Activated T-cell treated with anti-CD3 and anti-CD28 coated beads, Interleukin-2, amount 50 U/mL, for 24 hours (primary cell): ENCODE measurements around the gene FBXO28.

Source experiments
- DNase-seq: peaks from one replicate; pipeline ENCODE4 v3.0.0-alpha.2; 2020
- H3K27ac Mint-ChIP-seq: 2 replicates; pipeline ENCODE4 v1.8.0; 2020; ENCODE audit warnings: mild to moderate bottlenecking, mixed read lengths
- H3K27me3 Mint-ChIP-seq: 2 replicates; pipeline ENCODE4 v1.8.0; 2020; ENCODE audit warnings: mixed read lengths
- H3K36me3 Mint-ChIP-seq: 2 replicates; pipeline ENCODE4 v1.8.0; 2020; ENCODE audit warnings: low read depth, mixed read lengths
- H3K4me1 Mint-ChIP-seq: 2 replicates; pipeline ENCODE4 v1.8.0; 2020; ENCODE audit warnings: low read depth, mixed read lengths
- H3K4me3 Mint-ChIP-seq: 2 replicates; pipeline ENCODE4 v1.8.0; 2020; ENCODE audit warnings: mild to moderate bottlenecking, moderate library complexity, mixed read lengths
- H3K9me3 Mint-ChIP-seq: 2 replicates; pipeline ENCODE4 v1.8.0; 2020; ENCODE audit warnings: mixed read lengths

Gene FBXO28

DNA sequence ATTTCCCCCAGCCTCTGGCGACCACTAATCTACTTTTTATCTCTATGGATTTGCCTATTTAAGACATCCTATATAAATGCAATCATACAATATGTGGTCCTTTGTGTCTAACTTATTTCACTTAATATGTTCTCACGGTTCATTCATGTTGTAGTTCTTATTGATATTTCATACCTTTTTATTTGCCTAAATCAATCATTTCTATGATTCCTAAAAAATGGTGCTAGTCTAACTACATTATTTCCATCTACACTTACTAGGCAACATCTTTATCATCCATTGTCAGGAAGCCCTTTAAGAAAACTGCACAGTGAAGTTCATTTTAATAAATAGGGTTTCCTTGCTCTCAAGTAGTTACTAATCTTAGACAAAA lies 380 bp upstream of the FBXO28 start:
- H3K27ac Mint-ChIP-seq, result peak overlapping the region; percentile 95
- DNase-seq, result no peak
- peaks cover 29% of the 10 kb centered on the region for H3K4me1 Mint-ChIP-seq
- H3K4me3 Mint-ChIP-seq, result peak overlapping the region; percentile 89
- peaks cover 23% of the 10 kb centered on the region for H3K36me3 Mint-ChIP-seq
- peaks cover 6% of the 10 kb centered on the region for H3K27me3 Mint-ChIP-seq
- H3K9me3 Mint-ChIP-seq, result no peaks in the 10 kb centered on the region

DNA sequence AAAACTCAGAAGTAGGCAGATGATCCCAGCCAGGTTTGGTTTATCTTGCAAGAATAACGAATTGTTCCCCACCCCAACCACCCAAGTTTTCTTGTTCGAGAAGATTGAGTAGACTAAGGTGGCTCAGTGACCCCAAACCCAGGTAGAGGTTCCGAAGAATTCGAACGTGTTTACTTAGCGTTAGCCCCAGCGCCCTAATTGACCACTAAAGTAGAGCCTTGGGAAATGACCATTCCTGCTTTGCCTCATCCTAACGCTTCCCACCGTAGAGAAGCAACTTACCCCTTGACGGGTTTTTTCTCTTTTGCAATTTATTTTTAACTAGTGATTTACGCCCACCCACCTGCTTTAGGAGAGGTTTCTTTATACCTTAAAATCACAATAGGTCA lies 870 bp downstream of the FBXO28 start:
- H3K4me1 Mint-ChIP-seq, result peaks cover 38% of the 10 kb centered on the region
- peak overlapping the region; percentile 95 for H3K27ac Mint-ChIP-seq
- H3K4me3 Mint-ChIP-seq, result peak overlapping the region; percentile 89
- H3K9me3 Mint-ChIP-seq, result no peaks in the 10 kb centered on the region
- no peak for DNase-seq
- peaks cover 33% of the 10 kb centered on the region for H3K36me3 Mint-ChIP-seq
- no peaks in the 10 kb centered on the region for H3K27me3 Mint-ChIP-seq

DNA sequence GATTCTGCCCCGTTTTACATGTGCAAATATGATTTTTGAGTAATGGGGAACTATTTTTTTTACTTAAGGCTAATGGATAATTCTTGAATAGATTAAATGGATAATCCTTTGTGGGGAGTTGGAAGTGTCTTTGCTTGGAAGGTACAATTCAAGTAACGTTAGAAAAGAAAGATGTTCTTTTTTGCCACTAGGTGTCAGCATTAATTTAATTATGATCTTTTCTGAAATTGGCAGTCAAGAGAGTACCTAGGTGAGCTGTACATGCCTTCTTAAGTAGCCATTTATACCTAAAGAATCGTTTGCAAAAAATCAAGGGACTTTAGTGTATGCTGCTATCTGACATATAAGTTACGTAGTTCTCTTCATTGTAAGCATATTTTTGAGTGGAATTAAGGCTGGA lies 2.2 kb downstream of the FBXO28 start:
- H3K4me1 Mint-ChIP-seq, result peaks cover 43% of the 10 kb centered on the region

GRCh38 chr1:224118688-224119087 lies 4.8 kb downstream of the FBXO28 start:
- Mint-ChIP-seq H3K27me3 (no peaks in the 10 kb centered on the region), H3K4me1 (peaks cover 53% of the 10 kb centered on the region), H3K4me3 (no peak overlapping the region), H3K9me3 (no peaks in the 10 kb centered on the region), H3K27ac (peak overlapping the region; percentile 11), H3K36me3 (peaks cover 55% of the 10 kb centered on the region)
- DNase-seq, result no peak

More for the DNA sequence above, 2.2 kb downstream of the FBXO28 start:
- DNase-seq, result no peak
- Mint-ChIP-seq H3K4me3 (peak overlapping the region; percentile 89), H3K36me3 (peaks cover 43% of the 10 kb centered on the region), H3K27ac (peak overlapping the region; percentile 81), H3K9me3 (no peaks in the 10 kb centered on the region), H3K27me3 (no peaks in the 10 kb centered on the region)

- Mint-ChIP-seq H3K4me3 (no peak overlapping the region), H3K27me3 (no peaks in the 10 kb centered on the region), H3K9me3 (no peaks in the 10 kb centered on the region), H3K27ac (no peak overlapping the region), H3K36me3 (peaks cover 55% of the 10 kb centered on the region), H3K4me1 (peaks cover 47% of the 10 kb centered on the region)
- no peak for DNase-seq
These were observed 9.2 kb downstream of the FBXO28 start for GRCh38 chr1:224123136-224123535.

GRCh38 chr1:224124220-224124619 lies 10.3 kb downstream of the FBXO28 start:
- Mint-ChIP-seq H3K36me3 (peaks cover 51% of the 10 kb centered on the region), H3K4me3 (no peak overlapping the region), H3K9me3 (no peaks in the 10 kb centered on the region), H3K4me1 (peaks cover 41% of the 10 kb centered on the region), H3K27me3 (no peaks in the 10 kb centered on the region), H3K27ac (no peak overlapping the region)
- DNase-seq, result no peak

- no peak overlapping the region for H3K4me3 Mint-ChIP-seq
- no peak for DNase-seq
- no peak overlapping the region for H3K27ac Mint-ChIP-seq
- no peaks in the 10 kb centered on the region for H3K9me3 Mint-ChIP-seq
- H3K36me3 Mint-ChIP-seq, result peaks cover 61% of the 10 kb centered on the region
- H3K27me3 Mint-ChIP-seq, result no peaks in the 10 kb centered on the region
- H3K4me1 Mint-ChIP-seq, result peaks cover 18% of the 10 kb centered on the region
These were observed 14.3 kb downstream of the FBXO28 start for GRCh38 chr1:224127925-224128819.

- no peaks in the 10 kb centered on the region for H3K9me3 Mint-ChIP-seq
- no peaks in the 10 kb centered on the region for H3K27me3 Mint-ChIP-seq
- H3K36me3 Mint-ChIP-seq, result peaks cover 68% of the 10 kb centered on the region
- H3K27ac Mint-ChIP-seq, result no peak overlapping the region
- peaks cover 9% of the 10 kb centered on the region for H3K4me1 Mint-ChIP-seq
- DNase-seq, result no peak
- H3K4me3 Mint-ChIP-seq, result no peak overlapping the region
These were observed 17.3 kb downstream of the FBXO28 start for GRCh38 chr1:224131253-224131652.

GRCh38 chr1:224132901-224133300 lies 19.0 kb downstream of the FBXO28 start:
- H3K27me3 Mint-ChIP-seq, result no peaks in the 10 kb centered on the region
- H3K9me3 Mint-ChIP-seq, result no peaks in the 10 kb centered on the region
- DNase-seq, result no peak
- no peak overlapping the region for H3K4me3 Mint-ChIP-seq
- H3K4me1 Mint-ChIP-seq, result peaks cover 2% of the 10 kb centered on the region
- no peak overlapping the region for H3K27ac Mint-ChIP-seq
- peaks cover 65% of the 10 kb centered on the region for H3K36me3 Mint-ChIP-seq

DNA sequence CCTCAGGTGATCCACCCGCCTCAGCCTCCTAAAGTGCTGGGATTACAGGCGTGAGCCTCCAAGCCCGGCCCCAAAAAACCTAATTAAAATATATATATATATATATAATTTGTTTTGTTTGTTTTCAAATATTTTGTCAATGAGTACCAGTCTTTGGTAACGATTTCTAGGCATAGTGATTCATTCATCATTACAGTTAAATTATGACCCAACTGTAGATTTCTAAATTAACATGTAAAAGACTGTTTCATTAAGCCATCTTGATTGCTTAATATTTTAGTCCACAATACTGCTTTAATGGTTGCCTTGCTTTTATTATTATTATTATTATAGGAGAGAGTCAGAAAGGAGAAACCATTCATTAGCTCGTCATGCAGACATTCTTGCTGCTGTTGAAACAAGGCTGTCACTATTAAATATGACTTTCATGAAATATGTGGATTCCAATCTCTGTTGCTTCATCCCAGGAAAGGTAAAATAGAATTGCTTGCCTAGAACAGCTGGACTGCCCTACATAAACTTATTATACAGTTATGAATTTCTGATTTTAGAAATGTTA lies 19.9 kb downstream of the FBXO28 start:
- Mint-ChIP-seq H3K36me3 (peaks cover 62% of the 10 kb centered on the region), H3K27me3 (no peaks in the 10 kb centered on the region), H3K4me1 (peaks cover 2% of the 10 kb centered on the region), H3K27ac (no peak overlapping the region), H3K4me3 (no peak overlapping the region), H3K9me3 (no peaks in the 10 kb centered on the region)
- no peak for DNase-seq

DNA sequence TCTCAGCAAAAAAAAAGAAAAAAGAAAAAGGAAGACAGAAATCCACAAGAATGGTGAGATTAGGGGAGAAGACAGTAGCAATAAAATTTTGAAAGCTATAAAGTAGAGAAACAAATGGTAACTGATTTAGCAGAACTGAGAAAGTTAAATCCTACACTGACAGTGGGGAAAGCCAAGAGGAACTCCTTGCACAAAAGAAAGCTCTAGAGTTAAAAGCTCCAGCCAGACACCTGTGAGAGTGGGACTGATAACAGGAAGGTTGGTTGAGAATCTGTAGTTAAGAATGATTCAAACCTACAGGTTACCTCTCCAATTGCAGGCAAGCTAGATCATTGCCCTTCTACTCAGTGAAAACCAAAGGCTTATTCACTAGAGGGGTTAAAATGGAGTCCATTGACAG lies 23.6 kb downstream of the FBXO28 start:
- no peak for DNase-seq
- no peak overlapping the region for H3K27ac Mint-ChIP-seq
- H3K4me3 Mint-ChIP-seq, result no peak overlapping the region
- H3K36me3 Mint-ChIP-seq, result peaks cover 56% of the 10 kb centered on the region
- H3K9me3 Mint-ChIP-seq, result no peaks in the 10 kb centered on the region
- H3K27me3 Mint-ChIP-seq, result no peaks in the 10 kb centered on the region
- H3K4me1 Mint-ChIP-seq, result no peaks in the 10 kb centered on the region

DNA sequence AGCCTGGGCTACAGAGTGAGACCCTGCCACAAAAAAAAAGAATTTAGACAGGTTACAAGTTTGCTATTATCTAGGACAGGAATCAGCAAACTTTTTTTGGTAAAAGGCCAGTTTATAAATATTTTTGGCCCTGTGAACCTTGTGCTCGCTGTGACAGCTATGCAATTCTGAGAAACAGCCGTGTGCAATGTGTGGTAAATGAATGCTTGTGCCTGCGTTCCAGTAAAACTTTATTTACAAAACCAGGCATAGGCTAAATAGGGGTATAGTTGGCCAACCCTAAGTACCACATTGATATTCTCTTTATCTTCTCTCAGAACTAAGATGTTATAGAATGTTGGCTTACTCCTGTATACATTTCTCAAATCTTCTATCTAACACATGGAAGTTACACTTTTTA lies 24.3 kb downstream of the FBXO28 start:
- no peak for DNase-seq
- no peaks in the 10 kb centered on the region for H3K27me3 Mint-ChIP-seq
- no peaks in the 10 kb centered on the region for H3K9me3 Mint-ChIP-seq
- H3K27ac Mint-ChIP-seq, result no peak overlapping the region
- no peak overlapping the region for H3K4me3 Mint-ChIP-seq
- no peaks in the 10 kb centered on the region for H3K4me1 Mint-ChIP-seq
- peaks cover 52% of the 10 kb centered on the region for H3K36me3 Mint-ChIP-seq

GRCh38 chr1:224141693-224142092 lies 27.8 kb downstream of the FBXO28 start:
- no peak for DNase-seq
- Mint-ChIP-seq H3K27me3 (no peaks in the 10 kb centered on the region), H3K9me3 (no peaks in the 10 kb centered on the region), H3K4me1 (no peaks in the 10 kb centered on the region), H3K4me3 (no peak overlapping the region), H3K27ac (no peak overlapping the region), H3K36me3 (peaks cover 46% of the 10 kb centered on the region)

DNA sequence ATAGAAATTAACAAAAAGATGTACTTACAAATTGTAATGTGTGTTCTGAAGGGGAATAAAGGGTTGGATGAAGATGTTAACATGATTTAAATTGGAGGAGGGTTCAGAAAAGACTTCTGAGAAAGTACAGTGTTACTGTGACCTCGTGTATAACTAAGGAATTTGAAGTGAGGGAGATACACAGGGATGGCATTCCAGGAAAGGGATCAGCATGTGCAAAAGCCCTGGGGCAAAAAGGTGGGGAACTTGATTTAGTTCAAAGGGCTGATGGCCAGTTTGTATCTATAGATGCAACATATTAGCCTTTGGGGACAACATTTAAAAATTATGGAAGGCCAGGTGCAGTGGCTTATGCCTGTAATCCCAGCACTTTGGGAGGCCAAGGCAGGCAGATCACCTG lies 35.8 kb downstream of the FBXO28 start:
- Mint-ChIP-seq H3K4me1 (peaks cover 9% of the 10 kb centered on the region), H3K9me3 (no peaks in the 10 kb centered on the region), H3K4me3 (no peak overlapping the region), H3K27me3 (no peaks in the 10 kb centered on the region), H3K27ac (no peak overlapping the region), H3K36me3 (peaks cover 38% of the 10 kb centered on the region)
- DNase-seq, result no peak

- no peaks in the 10 kb centered on the region for H3K27me3 Mint-ChIP-seq
- H3K4me1 Mint-ChIP-seq, result peaks cover 9% of the 10 kb centered on the region
- no peak for DNase-seq
- no peak overlapping the region for H3K4me3 Mint-ChIP-seq
- peaks cover 38% of the 10 kb centered on the region for H3K36me3 Mint-ChIP-seq
- no peaks in the 10 kb centered on the region for H3K9me3 Mint-ChIP-seq
- peak overlapping the region; percentile 1 for H3K27ac Mint-ChIP-seq
These were observed 37.2 kb downstream of the FBXO28 start for GRCh38 chr1:224151117-224151516.
